ENCODE data around the gene VPS4A.

The VPS4A gene

GRCh38 chr16:69366431-69366830, 55.3 kb downstream of the VPS4A start:
- DNase-seq (ENCODE audit: low spot score), result no peak

- no peak for DNase-seq (ENCODE audit: low spot score)
Measured at GRCh38 chr16:69367980-69368379, 56.8 kb downstream of the VPS4A start.

- no peak for DNase-seq (ENCODE audit: low spot score)
Measured at GRCh38 chr16:69368866-69369265, 57.7 kb downstream of the VPS4A start.

- no peak for DNase-seq (ENCODE audit: low spot score)
Measured at GRCh38 chr16:69371564-69371963, 60.4 kb downstream of the VPS4A start.

GRCh38 chr16:69373019-69373418, 61.9 kb downstream of the VPS4A start:
- no peak for DNase-seq (ENCODE audit: low spot score)

All from cerebellar cortex (tissue), 1 donor.